Activated CD8-positive, alpha-beta memory T cell treated with anti-CD3 and anti-CD28 coated beads, Interleukin-2, amount 50 U/mL, for 24 hours (primary cell): ENCODE measurements around the gene ALOXE3.
A peak's percentile ranks its signal among the peaks of the same experiment; 100 is the strongest.
"Not testable (repeated sequence)": the region's sequence is repeated elsewhere in the genome, so short reads cannot be mapped to it uniquely, and the experiment has no call there.

Source experiments
- DNase-seq: peaks from one replicate; pipeline ENCODE4 v3.0.0-alpha.2; 2020; ENCODE audit errors: extremely low read depth

ALOXE3 gene

DNA sequence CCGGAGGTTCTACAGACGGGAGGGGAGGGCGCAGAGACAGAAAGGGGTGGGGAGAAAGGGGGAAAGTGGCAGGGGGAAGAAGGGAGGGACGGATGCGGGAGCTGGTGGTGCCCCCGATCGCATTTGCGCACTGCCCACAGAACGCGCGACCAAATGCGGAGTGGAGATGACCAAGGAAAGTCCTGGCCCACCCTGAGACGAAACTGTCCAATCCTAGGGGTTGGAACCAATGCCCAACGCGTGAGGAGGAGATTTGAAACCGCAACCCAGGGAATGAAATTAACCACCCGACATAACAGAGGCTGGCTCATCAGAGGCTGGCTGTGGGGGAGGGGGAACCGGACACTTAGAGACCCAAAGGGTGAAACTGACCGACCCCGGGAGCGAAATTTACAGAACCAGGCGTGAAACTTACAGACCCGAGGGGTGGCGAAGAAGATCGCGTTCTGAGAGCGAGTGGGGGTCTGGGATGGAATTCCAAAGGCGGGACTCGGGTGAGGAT is 4.2 kb upstream of the ALOXE3 start:
- no peak for DNase-seq

DNA sequence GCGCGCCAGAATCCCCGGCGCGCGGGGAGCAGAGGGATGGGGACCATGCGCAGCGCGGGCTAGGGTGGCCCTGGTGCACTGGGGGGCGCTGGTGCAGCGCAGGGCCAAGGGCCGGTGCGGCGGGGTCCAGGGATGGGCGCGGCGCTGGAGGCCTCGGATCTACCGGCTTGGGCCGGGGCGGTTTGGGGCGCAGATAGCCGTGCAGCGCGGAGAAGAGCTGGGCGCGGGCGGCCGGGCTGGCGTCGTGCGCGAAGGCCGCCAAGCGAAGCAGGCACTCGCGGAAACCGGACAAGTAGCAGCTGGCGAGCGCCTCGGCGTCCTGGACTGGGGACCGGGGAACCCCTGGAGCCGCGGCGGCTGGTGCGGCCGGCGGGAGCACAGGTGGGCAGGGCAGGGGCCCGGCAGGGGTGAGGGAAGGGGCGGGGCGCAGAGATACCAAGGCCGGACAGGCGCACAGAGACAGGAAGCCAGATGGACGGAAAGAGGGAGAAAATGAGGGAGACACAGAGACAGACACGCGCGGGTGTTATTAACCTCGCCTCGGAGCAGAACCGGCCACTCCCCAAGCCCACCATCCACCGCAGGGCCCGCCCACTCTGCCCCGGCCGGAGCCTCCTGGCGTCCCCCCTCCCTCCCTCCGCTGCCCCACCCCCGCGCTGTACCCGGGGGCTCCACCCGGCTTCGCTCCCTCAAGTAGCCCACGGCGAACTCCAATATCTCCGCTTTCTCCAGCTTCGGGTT is 3.5 kb upstream of the ALOXE3 start:
- no peak for DNase-seq

DNA sequence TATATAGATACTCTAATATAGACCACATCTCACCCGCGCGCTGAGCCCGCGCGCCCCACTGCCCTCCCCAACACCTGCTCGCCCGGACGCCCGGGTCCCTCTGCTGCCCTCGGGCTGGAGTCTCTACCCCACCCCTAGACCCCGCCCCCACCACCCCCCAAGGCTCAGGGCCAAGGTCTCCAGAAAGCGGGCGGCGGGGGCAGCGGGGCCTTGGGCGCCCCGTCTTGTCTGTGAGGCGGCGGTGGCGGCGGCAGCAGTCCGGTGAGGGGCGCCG is 3.0 kb upstream of the ALOXE3 start:
- no peak for DNase-seq

DNA sequence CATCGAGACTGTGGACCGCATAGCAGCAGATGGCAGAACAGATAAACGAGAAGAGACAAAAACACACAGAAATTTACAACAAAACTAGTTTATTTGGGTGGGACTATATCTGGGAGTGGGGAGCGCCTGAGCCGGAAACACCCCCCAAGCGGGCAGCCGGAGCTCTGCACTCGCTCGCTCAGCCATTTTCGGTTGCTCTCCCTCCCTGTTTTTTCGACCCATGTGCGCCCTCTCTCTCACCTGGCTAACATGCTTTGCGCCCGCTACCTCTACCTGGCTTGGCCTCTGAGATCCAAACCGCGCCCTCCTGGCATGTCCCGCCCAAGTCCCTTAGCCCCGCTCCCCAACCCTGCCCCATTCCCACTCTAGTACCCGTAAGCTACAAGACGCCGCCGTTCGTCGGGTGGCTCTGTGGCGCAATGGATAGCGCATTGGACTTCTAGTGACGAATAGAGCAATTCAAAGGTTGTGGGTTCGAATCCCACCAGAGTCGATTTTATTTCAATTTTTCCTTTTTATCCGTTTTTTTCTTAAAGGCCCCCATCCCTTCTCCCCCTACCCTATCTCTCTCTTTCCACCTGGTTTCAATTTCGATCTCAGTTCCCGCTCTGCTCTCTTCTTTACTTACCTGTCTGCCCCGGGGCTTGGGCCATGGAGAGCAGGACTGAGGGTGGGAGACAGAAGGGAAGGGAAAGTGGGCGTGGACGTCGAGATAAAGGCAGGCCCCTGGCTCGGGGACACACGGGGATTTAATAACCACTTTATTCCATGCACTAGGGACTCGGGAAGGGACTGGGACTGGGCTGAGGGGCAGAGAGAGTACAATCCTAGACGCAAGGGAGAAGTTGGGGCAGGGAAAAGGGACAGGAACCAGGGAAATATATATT is 2.4 kb upstream of the ALOXE3 start:
- peak; percentile 50 for DNase-seq

DNA sequence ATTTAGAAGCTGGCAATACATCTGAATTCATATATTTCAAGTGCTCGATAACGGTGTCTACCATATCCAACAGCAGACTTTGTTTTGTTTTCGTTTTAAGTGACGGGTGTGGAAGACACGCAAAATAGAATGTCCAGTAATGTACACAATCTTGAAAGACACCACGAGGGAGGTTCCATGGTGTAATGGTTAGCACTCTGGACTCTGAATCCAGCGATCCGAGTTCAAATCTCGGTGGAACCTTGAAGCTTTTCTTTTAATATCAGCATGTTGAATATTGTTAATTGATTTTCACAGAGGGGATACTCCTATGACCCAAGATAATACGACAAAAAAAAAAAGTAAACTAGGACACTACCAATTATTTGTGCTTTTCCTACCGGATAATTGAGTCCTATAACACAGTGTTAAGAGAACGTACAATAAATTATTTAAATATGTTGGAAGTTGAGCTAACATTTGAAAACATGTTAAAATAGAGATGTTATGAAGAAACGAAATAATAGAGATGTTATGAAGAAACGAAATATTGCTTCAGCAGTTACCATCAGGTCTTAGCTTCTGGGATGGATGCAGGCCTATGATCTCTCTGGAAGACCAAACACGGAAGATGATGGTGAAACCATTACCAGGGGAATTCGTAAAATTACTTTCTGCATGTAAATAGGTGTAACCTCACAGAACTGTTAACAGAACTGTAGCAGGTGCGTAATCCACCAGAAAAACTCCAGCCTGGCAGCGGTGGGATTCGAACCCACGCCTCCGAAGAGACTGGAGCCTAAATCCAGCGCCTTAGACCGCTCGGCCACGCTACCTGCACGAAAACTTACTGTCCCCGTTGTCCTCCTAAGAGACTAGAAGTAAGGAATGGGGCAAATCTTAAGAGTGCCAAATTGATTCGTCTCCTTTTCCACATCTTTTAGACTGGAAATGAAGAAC is 1.5 kb upstream of the ALOXE3 start:
- DNase-seq = peak; percentile 86

DNA sequence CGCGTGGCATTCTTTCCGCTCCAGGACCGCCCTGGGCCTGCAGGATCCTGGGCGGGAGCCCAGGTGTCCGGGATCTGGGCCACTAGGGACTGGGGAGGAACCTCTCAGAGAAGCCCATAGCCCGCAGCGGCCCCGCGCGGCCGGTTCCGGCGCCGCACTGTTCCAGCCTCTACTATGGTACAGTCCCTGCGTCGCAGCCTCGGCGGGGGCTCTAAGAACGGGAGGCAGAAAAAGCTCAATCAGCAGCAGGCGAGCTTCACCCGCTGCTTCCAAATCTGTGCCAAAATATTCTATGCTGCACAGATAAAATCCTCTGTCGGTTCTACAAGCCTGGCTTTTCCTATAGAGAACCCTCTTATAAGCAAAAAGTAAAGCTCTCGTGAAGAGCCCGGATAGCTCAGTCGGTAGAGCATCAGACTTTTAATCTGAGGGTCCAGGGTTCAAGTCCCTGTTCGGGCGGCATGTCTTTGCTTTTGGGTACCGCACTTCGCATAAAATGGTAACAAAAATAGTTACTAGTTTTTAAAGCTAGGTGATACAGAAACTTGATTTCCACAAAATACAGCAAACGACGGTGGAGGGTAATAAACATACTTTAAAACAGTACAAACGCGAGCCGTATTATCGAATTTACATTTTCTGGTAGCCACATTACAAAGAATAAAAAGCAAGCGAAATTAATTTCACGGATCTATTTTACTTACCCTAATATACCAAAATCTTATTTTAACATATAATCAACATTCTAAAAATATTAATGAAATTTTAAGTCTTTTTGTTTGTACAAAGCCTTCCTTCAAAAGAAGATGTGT is 661 bp upstream of the ALOXE3 start:
- DNase-seq = peak; percentile 65

DNA sequence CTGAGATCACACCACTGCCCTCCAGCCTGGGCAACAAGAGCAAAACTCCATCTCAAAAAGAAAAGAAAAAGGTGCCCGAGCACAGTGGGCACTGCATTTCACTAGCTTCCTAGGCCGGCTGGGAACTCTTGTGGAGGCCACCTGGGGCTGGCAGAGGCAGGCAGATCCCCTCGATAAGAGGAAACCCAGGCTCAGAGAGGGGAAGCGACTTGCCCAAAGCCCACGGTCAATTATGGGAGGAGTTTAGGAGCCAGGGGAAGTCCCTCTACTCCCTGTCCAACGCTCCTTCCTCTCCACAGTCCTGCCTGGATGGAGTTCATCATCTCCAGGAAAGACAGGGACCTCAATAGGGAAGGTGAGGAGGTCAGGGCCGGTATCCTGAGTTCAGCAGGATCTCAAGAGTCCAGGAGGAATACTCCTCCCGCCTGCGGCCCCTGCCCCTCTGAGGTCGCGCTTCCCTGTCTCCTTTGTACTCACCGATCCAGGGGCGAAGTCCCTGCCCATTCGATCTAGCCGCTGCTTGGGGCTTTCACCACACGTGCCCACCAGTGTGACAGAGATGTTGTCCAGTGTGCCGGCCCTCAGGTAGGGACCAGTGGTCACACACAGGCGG is 841 bp downstream of the ALOXE3 start:
- no peak for DNase-seq

DNA sequence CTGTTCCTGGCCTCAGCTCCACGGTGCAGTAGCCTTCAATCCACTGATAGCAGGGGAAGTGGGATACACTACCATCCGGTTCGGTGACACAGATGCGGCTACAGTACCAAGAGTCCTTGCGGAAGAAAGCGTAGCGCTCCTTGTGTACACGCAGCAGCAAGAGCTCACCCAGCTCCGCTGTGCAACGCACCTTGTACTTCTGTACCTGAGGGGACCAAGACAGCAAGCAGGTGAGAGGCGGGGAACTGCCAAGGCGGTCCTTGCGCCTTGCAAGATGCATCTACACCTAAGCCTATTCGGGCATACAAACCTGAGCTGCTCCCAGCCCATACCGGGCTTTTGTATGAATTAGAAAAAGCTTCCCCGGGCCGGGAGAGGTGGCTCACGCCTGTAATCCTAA is 1.5 kb downstream of the ALOXE3 start:
- no peak for DNase-seq

DNA sequence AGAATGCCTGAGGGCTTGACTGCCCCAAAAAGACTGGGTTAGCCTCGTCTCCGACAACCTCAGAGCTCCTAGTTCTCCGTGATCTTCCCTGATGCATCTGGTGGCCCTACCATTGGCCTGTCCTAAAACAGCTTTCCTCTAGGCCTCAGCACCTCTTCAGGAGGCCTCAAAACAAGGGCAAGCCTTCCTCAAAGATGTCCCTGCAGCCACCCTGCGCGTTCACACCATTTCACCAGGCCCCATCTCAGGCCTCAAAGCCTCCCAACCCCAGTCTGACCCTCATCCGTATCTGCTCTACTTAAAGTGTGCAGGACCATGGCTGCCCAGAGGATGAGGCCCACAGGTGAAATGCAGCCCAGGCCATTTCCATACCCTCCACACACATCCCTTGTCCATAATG is 7.4 kb downstream of the ALOXE3 start:
- no peak for DNase-seq

DNA sequence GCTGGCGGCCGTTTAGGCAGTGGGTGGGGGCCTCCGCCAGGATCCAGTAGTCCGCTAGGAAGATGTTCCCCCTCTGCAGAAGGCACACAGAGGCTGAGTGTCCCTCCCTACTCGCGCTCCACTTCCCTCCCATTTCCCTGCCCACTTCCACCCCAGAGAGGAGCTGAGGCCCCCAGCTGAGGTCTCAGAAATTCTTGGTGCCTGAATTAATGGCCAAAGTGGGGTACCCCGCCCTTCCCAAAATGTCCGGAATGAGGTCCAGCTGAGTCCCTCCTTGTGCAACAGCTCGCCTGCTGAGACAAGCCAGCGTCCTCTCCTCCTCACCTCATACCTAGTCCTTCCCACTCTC is 7.9 kb downstream of the ALOXE3 start:
- DNase-seq = no peak

DNA sequence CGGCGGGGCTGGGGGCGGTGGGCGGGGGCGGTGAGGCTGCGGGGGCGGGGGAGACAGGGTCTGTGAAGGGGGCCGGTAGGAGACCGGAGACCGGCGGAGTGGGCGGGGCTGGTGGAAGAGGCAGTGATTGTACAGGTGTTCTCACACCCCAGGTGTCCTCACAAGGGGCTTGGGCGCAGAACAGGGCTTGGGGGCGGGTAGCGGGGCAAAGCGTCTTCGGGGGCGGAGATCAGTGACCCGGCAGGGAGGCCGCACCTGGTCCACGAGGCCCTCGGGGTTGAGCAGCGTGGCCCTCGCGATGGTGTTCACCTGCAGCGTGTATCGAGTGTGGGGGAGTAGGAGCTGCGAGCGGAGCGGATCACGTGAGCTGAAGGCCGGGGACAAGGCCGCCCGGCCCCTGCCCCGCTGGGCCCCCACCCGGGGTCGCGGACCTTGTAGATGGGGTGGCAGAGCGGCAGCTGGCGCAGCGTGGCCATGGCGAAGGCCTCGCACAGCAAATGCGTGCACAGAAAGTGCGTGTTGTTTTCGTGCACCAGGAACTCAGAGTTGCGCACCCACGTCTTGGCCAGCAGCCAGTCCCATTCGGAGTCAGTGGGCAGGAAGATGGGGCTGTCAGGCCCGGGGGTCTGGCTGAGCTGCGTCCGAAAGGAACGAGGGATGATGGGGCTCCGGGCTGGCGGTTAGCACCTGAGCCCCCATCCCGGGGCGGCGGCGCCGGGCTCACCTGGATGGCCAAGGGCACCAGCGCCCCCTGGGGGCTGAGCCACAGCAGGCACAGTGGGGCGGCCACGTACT is 8.5 kb downstream of the ALOXE3 start:
- DNase-seq = no peak

DNA sequence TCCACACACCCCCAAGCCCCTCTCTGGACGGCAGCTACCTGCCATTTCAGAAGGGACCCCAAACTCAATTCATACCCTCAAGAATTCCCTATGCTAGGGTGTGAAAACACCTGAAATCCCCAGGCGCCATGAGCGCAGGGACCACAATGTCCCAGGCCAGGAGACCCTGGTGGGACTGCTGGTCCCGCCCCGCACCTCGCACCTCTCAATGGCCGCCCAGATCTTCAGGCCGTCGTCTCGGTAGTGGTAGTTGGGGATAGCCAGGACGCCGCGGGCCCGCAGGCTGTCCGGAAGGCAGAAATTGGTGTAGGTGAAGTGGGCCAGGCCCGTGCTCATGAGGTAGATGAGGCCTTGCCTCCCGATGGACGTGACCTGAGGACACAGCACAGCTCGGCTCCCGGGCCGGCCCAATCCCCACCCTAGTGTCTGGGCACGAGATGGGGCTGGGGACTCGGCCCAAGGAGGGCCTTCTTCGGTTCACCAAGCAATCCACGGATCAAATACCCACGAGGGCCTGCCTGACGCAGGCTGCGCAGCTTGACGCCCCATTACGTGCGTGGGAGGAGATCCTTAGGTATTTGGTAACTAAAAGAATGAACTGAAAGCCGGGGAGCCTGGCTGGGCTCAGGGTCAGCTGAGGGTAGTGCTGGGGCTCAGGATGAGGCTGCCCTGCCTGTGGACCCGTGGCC is 9.2 kb downstream of the ALOXE3 start:
- no peak for DNase-seq

DNA sequence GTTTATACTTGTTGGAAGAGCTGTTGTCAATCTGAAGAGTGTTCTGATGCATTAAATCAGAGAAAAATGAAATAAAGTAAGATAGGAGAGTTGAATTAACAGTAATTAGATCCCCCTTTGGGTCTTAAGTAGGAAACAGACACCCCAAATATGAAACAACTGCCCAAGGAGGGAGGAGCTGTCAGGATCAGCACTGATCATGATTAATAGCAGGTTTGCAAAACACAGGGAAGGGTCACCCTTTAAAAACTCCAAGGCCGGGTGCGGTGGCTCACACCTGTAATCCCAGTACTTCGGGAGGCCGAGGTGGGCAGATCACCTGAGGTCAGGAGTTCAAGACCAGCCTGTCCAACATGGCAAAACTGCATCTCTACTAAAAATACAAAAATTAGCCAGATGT is 11.3 kb downstream of the ALOXE3 start:
- not testable (repeated sequence) for DNase-seq

DNA sequence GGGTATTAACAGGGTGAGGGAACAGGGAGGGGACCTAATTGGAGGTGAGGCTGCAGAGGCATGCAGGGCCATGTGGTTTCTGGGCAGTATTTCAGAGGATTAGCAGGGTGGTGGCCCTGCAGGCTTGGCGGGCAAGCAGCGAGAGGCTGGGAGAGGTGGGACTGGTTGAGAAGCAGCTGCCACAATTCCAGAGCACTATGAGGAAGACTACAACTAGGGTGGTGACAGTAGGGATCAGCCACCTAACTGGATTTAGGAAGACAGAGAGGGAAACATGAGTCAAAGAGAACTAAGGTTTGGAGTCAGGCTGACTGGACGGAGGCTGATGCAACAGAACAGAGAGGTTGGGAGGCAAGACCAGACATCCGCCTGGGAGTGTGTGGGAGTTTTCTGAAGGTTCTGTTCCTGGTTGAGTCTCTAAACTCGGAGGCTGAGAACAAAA is 12.3 kb downstream of the ALOXE3 start:
- no peak for DNase-seq

DNA sequence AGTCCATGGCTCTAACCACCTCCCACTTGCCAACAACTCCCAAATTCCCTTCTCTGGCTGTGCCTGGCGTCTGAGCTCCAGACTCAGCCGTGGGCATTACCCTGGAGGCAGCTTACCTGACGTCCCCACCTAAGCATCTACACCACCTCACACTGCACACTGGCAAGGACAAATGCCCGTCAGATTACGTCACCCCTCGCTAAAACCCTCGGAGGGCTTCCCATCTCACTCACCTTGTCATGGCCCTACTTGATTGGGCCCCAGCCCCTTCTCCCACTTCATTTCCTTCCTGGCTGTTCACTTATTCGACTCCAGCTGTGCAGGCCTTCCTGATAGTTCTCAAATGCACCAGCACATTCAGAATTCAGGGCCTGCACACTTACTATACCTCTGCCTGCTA is 13.4 kb downstream of the ALOXE3 start:
- DNase-seq = no peak

DNA sequence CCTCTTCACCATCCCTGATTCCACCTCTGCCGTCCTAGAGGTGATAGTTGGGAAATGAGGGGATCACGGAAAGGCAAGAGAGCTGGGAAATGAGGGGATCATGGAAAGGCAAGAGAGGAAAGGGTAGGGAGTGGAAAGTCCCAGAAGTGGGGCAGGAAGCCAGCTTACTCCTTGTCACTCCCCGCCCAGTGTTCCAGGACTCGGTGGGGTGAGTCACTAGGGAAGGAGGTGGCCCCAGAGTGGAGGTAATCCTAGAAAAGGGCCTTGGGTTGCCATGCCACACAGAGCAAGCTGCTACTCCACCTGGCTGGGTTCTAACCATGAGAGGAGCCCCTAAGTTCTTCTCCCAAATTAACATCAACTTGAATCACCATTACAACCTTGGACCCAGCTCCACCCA is 14.8 kb downstream of the ALOXE3 start:
- no peak for DNase-seq

DNA sequence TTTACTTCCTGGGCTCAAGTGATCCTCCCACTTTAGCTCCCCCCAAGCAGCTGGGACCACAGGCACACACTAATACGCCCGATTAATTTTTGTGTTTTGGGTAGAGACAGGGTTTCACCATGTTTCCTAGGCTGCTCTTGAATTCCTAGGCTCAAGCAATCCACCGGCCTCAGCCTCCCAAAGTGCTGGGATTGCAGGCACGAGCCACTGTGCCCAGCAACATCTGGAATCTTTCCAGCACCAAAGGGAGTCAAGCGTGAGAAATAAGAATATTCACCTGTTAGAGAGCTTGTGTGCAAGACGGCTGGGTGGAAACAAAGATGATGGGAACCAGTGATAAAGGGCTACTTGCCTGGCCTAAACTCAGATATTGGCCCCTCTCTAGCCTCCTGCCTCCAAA is 16.6 kb downstream of the ALOXE3 start:
- no peak for DNase-seq

DNA sequence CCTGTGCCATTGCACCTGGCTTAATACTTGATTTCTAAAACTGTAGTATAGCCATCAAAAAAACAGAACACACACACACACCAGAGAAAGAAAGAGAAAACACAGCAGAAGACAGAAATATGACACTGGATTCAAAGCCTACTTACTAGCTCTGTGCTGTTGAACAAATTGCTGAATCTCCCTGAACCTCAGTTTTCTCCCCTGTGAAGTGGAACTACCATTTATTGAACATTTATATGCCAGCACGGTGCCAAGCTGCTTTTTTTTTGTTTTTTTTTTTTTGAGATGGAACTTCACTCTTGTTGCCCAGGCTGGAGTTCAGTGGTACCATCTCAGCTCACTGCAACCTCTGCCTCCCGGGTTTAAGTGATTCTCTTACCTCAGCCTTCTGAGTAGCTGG is 17.6 kb downstream of the ALOXE3 start:
- DNase-seq = no peak

DNA sequence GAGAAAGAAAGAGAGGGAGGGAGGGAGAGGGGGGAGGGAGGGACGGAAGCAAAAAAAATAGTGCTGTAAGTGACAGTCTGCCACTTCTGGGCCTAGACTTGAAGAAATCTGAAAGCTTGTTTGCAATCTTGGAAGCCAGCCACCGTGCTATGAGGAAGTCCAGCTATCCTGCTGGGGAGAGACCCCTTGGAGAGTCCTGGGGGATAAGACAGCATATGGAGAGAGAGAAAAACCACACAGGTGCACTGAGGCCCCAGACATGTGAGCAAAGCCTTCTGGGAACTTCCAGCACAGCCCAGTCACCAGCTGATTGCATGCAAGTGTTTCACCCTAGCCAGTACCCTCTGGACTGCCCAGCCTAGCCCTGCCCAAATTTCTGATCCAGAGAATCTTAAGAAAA is 18.2 kb downstream of the ALOXE3 start:
- DNase-seq = no peak

DNA sequence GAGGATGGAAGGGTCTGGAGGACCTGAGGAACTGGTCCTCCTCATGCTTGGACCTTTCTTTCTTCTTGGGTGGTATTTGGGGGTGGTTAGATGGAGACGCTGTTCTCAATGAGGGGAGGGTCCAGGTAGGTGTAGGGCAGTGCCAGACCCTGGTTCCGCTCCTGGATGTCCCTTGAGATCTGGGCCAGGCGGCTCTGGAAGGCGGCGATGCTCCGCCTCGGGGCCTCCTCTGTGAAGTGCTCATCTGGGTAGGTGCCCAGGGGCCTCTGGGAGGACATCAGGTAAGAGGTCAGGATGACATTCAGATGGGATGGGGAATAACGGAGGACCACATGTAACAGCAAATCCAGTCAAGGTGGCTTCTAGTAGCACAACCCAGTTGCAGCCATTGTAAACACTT is 21.8 kb downstream of the ALOXE3 start:
- DNase-seq = no peak
